HEK293 (cell line): ENCODE data around the gene PDZD4.

ENCODE experiments used
- KLF10 ChIP-seq: fragments of 450-650 bp; IDR thresholded peaks from 2 replicates; pipeline ENCODE4 v1.5.1; 2018; ENCODE audit warnings: missing biosample characterization, mild to moderate bottlenecking, missing genetic modification characterization
- OSR2 ChIP-seq: fragments of 450-650 bp; formaldehyde crosslinking; IDR thresholded peaks from 2 replicates; pipeline ENCODE4 v1.5.1; 2016; ENCODE audit warnings: missing biosample characterization, missing genetic modification characterization
- SP2 ChIP-seq: fragments of 450-650 bp; formaldehyde crosslinking; IDR thresholded peaks from 2 replicates; pipeline ENCODE4 v1.5.1; 2016; ENCODE audit warnings: missing biosample characterization, missing genetic modification characterization
- TRIM28 ChIP-seq: IDR thresholded peaks from 2 replicates; pipeline ENCODE4 v1.6.1; 2011; ENCODE audit warnings: low read length, control low read depth, borderline replicate concordance
- ZNF292 ChIP-seq: fragments of 450-650 bp; formaldehyde crosslinking; IDR thresholded peaks from 2 replicates; pipeline ENCODE4 v1.5.1; 2016; ENCODE audit warnings: low read depth, missing biosample characterization, missing genetic modification characterization, borderline replicate concordance
- ZNF324 ChIP-seq: fragments of 450-650 bp; formaldehyde crosslinking; IDR thresholded peaks from 2 replicates; pipeline ENCODE4 v1.5.1; 2016; ENCODE audit warnings: missing biosample characterization, missing genetic modification characterization
- ZNF488 ChIP-seq: fragments of 450-650 bp; formaldehyde crosslinking; IDR thresholded peaks from 2 replicates; pipeline ENCODE4 v1.5.1; 2016; ENCODE audit warnings: missing biosample characterization, missing genetic modification characterization
- ZNF521 ChIP-seq: fragments of 450-650 bp; formaldehyde crosslinking; IDR thresholded peaks from 2 replicates; pipeline ENCODE4 v1.5.1; 2017; ENCODE audit warnings: missing biosample characterization, mild to moderate bottlenecking, missing genetic modification characterization
- ZNF580 ChIP-seq: fragments of 450-650 bp; formaldehyde crosslinking; IDR thresholded peaks from 2 replicates; pipeline ENCODE4 v1.5.1; 2016; ENCODE audit warnings: missing biosample characterization, missing genetic modification characterization
- ZNF660 ChIP-seq: fragments of 450-650 bp; IDR thresholded peaks from 2 replicates; pipeline ENCODE4 v1.5.1; 2018; ENCODE audit warnings: missing biosample characterization, mild to moderate bottlenecking, missing genetic modification characterization
- TF ChIP-seq, protein P1 (sequence below): fragments of 450-650 bp; formaldehyde crosslinking; IDR thresholded peaks from 2 replicates; pipeline ENCODE4 v1.5.1; 2016; ENCODE audit warnings: missing biosample characterization, missing genetic modification characterization
- TF ChIP-seq, protein P2 (sequence below): fragments of 450-650 bp; formaldehyde crosslinking; IDR thresholded peaks from 2 replicates; pipeline ENCODE4 v1.5.1; 2016; ENCODE audit warnings: missing biosample characterization, missing genetic modification characterization
- TF ChIP-seq, protein P3 (sequence below): fragments of 450-650 bp; formaldehyde crosslinking; IDR thresholded peaks from 2 replicates; pipeline ENCODE4 v1.5.1; 2016; ENCODE audit warnings: missing biosample characterization, missing genetic modification characterization
- TF ChIP-seq, protein P4 (sequence below): fragments of 450-650 bp; formaldehyde crosslinking; IDR thresholded peaks from 2 replicates; pipeline ENCODE4 v1.5.1; 2016; ENCODE audit warnings: missing biosample characterization, missing genetic modification characterization

GRCh38 chrX:153851981-153852380 lies 21.6 kb upstream of the PDZD4 start:
- no peak for TF ChIP-seq SP2
- TF ChIP-seq KLF10, result no peak
- TF ChIP-seq OSR2 (tag by site-specific recombination), result no peak
- TF ChIP-seq, protein P1, sequence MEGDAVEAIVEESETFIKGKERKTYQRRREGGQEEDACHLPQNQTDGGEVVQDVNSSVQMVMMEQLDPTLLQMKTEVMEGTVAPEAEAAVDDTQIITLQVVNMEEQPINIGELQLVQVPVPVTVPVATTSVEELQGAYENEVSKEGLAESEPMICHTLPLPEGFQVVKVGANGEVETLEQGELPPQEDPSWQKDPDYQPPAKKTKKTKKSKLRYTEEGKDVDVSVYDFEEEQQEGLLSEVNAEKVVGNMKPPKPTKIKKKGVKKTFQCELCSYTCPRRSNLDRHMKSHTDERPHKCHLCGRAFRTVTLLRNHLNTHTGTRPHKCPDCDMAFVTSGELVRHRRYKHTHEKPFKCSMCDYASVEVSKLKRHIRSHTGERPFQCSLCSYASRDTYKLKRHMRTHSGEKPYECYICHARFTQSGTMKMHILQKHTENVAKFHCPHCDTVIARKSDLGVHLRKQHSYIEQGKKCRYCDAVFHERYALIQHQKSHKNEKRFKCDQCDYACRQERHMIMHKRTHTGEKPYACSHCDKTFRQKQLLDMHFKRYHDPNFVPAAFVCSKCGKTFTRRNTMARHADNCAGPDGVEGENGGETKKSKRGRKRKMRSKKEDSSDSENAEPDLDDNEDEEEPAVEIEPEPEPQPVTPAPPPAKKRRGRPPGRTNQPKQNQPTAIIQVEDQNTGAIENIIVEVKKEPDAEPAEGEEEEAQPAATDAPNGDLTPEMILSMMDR (tag by site-specific recombination), result no peak
- TF ChIP-seq, protein P2, sequence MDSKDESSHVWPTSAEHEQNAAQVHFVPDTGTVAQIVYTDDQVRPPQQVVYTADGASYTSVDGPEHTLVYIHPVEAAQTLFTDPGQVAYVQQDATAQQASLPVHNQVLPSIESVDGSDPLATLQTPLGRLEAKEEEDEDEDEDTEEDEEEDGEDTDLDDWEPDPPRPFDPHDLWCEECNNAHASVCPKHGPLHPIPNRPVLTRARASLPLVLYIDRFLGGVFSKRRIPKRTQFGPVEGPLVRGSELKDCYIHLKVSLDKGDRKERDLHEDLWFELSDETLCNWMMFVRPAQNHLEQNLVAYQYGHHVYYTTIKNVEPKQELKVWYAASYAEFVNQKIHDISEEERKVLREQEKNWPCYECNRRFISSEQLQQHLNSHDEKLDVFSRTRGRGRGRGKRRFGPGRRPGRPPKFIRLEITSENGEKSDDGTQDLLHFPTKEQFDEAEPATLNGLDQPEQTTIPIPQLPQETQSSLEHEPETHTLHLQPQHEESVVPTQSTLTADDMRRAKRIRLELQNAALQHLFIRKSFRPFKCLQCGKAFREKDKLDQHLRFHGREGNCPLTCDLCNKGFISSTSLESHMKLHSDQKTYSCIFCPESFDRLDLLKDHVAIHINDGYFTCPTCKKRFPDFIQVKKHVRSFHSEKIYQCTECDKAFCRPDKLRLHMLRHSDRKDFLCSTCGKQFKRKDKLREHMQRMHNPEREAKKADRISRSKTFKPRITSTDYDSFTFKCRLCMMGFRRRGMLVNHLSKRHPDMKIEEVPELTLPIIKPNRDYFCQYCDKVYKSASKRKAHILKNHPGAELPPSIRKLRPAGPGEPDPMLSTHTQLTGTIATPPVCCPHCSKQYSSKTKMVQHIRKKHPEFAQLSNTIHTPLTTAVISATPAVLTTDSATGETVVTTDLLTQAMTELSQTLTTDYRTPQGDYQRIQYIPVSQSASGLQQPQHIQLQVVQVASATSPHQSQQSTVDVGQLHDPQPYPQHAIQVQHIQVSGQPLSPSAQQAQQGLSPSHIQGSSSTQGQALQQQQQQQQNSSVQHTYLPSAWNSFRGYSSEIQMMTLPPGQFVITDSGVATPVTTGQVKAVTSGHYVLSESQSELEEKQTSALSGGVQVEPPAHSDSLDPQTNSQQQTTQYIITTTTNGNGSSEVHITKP, result no peak
- no peak for TF ChIP-seq ZNF580 (tag by site-specific recombination)
- no peak for TF ChIP-seq ZNF292
- TF ChIP-seq TRIM28, result no peak
- TF ChIP-seq, protein P3, sequence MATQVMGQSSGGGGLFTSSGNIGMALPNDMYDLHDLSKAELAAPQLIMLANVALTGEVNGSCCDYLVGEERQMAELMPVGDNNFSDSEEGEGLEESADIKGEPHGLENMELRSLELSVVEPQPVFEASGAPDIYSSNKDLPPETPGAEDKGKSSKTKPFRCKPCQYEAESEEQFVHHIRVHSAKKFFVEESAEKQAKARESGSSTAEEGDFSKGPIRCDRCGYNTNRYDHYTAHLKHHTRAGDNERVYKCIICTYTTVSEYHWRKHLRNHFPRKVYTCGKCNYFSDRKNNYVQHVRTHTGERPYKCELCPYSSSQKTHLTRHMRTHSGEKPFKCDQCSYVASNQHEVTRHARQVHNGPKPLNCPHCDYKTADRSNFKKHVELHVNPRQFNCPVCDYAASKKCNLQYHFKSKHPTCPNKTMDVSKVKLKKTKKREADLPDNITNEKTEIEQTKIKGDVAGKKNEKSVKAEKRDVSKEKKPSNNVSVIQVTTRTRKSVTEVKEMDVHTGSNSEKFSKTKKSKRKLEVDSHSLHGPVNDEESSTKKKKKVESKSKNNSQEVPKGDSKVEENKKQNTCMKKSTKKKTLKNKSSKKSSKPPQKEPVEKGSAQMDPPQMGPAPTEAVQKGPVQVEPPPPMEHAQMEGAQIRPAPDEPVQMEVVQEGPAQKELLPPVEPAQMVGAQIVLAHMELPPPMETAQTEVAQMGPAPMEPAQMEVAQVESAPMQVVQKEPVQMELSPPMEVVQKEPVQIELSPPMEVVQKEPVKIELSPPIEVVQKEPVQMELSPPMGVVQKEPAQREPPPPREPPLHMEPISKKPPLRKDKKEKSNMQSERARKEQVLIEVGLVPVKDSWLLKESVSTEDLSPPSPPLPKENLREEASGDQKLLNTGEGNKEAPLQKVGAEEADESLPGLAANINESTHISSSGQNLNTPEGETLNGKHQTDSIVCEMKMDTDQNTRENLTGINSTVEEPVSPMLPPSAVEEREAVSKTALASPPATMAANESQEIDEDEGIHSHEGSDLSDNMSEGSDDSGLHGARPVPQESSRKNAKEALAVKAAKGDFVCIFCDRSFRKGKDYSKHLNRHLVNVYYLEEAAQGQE (tag by site-specific recombination), result no peak
- TF ChIP-seq ZNF660 (tag by site-specific recombination), result no peak
- TF ChIP-seq ZNF324, result no peak
- TF ChIP-seq ZNF488 (tag by site-specific recombination), result no peak
- no peak for TF ChIP-seq ZNF521 (tag by site-specific recombination)
- TF ChIP-seq, protein P4, sequence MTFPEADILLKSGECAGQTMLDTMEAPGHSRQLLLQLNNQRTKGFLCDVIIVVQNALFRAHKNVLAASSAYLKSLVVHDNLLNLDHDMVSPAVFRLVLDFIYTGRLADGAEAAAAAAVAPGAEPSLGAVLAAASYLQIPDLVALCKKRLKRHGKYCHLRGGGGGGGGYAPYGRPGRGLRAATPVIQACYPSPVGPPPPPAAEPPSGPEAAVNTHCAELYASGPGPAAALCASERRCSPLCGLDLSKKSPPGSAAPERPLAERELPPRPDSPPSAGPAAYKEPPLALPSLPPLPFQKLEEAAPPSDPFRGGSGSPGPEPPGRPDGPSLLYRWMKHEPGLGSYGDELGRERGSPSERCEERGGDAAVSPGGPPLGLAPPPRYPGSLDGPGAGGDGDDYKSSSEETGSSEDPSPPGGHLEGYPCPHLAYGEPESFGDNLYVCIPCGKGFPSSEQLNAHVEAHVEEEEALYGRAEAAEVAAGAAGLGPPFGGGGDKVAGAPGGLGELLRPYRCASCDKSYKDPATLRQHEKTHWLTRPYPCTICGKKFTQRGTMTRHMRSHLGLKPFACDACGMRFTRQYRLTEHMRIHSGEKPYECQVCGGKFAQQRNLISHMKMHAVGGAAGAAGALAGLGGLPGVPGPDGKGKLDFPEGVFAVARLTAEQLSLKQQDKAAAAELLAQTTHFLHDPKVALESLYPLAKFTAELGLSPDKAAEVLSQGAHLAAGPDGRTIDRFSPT (tag by site-specific recombination), result no peak
